Activated naive CD4-positive, alpha-beta T cell treated with anti-CD3 and anti-CD28 coated beads, Interleukin-2, amount 50 U/mL, for 24 hours (primary cell): ENCODE measurements around the gene MPV17L2.
A peak's percentile ranks its signal among the peaks of the same experiment; 100 is the strongest.

ENCODE experiments used
- H3K27ac Mint-ChIP-seq: one replicate; pipeline ENCODE4 v1.8.0; 2021; ENCODE audit warnings: mild to moderate bottlenecking, mixed read lengths
- H3K27me3 Mint-ChIP-seq: one replicate; pipeline ENCODE4 v1.8.0; 2021; ENCODE audit warnings: mixed read lengths
- H3K36me3 Mint-ChIP-seq: one replicate; pipeline ENCODE4 v1.8.0; 2021; ENCODE audit warnings: mixed read lengths
- H3K4me1 Mint-ChIP-seq: one replicate; pipeline ENCODE4 v1.8.0; 2021; ENCODE audit warnings: mixed read lengths
- H3K4me3 Mint-ChIP-seq: one replicate; pipeline ENCODE4 v1.8.0; 2021; ENCODE audit warnings: mild to moderate bottlenecking, mixed read lengths
- H3K9me3 Mint-ChIP-seq: one replicate; pipeline ENCODE4 v1.8.0; 2021; ENCODE audit warnings: mixed read lengths

MPV17L2 gene

GRCh38 chr19:18229915-18230314 is 36.9 kb downstream of the MPV17L2 start:
- no peak overlapping the region for H3K4me3 Mint-ChIP-seq
- H3K4me1 Mint-ChIP-seq = peaks cover 11% of the 10 kb centered on the region
- peaks cover 55% of the 10 kb centered on the region for H3K27me3 Mint-ChIP-seq
- H3K27ac Mint-ChIP-seq = no peak overlapping the region
- peaks cover 2% of the 10 kb centered on the region for H3K36me3 Mint-ChIP-seq
- no peaks in the 10 kb centered on the region for H3K9me3 Mint-ChIP-seq

DNA sequence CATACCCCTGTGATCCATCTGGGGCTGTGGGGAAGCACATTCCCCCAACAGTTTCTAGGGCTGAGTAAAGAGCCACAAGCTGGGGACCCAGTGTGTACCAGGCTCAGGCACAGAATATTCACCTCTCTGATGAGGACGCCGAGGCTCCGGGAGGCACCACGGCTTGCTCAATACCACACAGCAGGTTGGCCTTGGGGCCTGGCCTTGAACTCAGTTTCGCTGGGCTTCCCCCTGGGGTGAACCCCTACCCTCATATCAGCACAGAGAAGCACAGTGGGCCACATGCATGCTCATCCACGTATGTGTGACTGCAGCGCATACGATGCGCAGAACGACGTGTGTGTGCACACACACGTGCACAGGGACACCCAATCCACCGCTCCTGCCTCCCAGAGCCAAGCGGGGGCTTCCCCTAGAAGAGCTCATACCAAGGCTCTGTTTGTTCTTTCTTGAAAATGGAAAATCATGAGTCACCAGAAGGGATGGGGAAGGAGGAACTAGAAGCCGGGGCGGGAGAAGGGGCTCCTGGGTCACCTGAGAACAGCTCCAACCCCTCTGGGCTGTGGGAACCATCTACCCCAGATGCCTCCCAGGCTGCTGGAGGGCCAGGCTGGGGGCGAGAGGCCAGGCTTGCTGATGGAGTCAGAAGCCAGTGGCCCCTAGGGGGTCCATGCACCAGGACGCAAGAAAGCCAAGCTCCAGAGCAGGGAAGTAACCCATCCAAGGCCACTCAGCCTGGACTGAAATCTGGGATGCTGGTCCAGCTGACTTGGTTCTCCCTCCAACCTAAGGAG is 38.1 kb downstream of the MPV17L2 start:
- Mint-ChIP-seq H3K27ac (no peak overlapping the region), H3K36me3 (peaks cover 2% of the 10 kb centered on the region), H3K4me3 (no peak overlapping the region), H3K27me3 (peaks cover 56% of the 10 kb centered on the region), H3K4me1 (peaks cover 3% of the 10 kb centered on the region), H3K9me3 (no peaks in the 10 kb centered on the region)

DNA sequence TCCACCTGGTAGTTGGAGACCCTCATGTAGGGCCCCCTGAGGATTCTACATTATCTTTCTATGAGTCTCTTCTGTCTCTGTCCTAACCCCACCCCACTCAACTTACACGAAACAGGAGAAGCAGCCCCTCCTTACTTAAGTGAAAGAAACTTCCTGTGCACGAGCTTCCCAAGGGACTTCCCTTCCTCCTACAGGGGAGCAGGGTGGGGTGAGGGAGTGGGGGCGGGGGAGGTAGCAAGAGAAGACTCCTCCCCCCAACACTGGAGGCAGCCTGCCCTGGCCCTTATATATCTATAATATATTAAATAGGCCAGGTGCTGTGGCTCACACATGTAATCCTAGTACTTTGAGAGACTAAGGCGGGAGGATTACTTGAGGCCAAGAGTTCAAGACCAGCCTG is 38.8 kb downstream of the MPV17L2 start:
- Mint-ChIP-seq H3K27me3 (peaks cover 56% of the 10 kb centered on the region), H3K9me3 (no peaks in the 10 kb centered on the region), H3K4me3 (no peak overlapping the region), H3K4me1 (peaks cover 1% of the 10 kb centered on the region), H3K27ac (no peak overlapping the region), H3K36me3 (peaks cover 2% of the 10 kb centered on the region)

DNA sequence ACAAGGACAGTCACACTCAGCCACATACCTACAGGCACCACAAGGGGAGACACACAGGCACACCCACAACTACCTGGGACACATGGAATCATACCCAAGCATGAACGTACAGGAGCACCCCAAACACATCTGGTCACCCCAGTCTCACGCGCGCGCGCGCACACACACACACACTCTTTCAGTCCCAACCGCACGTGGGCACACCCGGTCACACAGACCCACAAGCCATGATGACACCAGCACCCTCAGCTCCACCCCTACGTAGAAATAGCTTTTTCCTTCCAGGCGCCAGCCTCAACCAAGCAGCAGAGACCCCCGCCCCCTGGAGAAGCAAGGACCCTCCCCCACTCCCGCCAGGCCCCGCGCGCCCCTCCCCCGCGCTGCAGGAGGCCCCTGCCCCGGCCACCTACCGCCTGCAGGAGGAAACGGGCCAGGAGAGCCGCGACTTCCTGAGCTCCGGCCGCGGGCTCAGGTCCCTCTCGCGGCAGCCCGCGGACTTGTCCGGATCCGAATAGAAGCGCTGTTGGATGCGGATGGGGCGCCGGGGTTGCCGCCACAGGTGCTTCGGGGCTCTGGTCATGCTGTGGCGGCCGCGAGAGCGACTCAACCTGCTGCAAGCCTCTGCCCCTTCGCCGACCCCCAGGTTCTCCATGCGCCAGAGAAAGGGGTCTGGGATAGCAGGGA is 39.7 kb downstream of the MPV17L2 start:
- peaks cover 2% of the 10 kb centered on the region for H3K36me3 Mint-ChIP-seq
- no peak overlapping the region for H3K4me3 Mint-ChIP-seq
- H3K9me3 Mint-ChIP-seq = no peaks in the 10 kb centered on the region
- H3K27ac Mint-ChIP-seq = no peak overlapping the region
- peaks cover 49% of the 10 kb centered on the region for H3K27me3 Mint-ChIP-seq
- no peaks in the 10 kb centered on the region for H3K4me1 Mint-ChIP-seq

GRCh38 chr19:18233224-18233825 is 40.3 kb downstream of the MPV17L2 start:
- Mint-ChIP-seq H3K9me3 (no peaks in the 10 kb centered on the region), H3K4me3 (no peak overlapping the region), H3K27ac (peak overlapping the region; percentile 68), H3K27me3 (peaks cover 45% of the 10 kb centered on the region), H3K4me1 (no peaks in the 10 kb centered on the region), H3K36me3 (peaks cover 2% of the 10 kb centered on the region)

- H3K9me3 Mint-ChIP-seq = no peaks in the 10 kb centered on the region
- H3K4me3 Mint-ChIP-seq = no peak overlapping the region
- H3K4me1 Mint-ChIP-seq = no peaks in the 10 kb centered on the region
- H3K27ac Mint-ChIP-seq = no peak overlapping the region
- peaks cover 45% of the 10 kb centered on the region for H3K27me3 Mint-ChIP-seq
- H3K36me3 Mint-ChIP-seq = peaks cover 2% of the 10 kb centered on the region
These were observed 41.2 kb downstream of the MPV17L2 start for GRCh38 chr19:18234194-18234593.

DNA sequence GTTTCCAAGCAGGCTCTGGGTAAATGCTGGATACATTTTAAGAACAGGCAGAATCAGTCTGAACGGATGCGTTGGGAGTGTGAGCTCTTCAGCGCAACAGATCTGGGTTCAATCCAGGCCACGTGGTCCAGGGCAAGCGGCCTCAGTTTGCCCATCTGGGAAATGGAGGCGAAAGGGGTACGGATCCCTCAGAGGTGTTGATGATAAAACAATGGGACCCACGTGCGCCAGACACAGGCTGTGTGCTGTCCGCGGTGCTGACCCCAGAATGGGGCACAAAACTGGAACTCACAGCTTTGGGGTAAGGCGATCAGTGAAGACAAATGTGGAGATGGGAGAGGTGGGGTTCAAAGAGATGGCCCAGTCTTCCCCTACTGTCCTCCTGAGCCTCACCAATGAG is 46.3 kb downstream of the MPV17L2 start:
- no peaks in the 10 kb centered on the region for H3K9me3 Mint-ChIP-seq
- H3K4me1 Mint-ChIP-seq = no peaks in the 10 kb centered on the region
- H3K4me3 Mint-ChIP-seq = no peak overlapping the region
- peaks cover 15% of the 10 kb centered on the region for H3K27me3 Mint-ChIP-seq
- H3K27ac Mint-ChIP-seq = peak overlapping the region; percentile 55
- no peaks in the 10 kb centered on the region for H3K36me3 Mint-ChIP-seq

DNA sequence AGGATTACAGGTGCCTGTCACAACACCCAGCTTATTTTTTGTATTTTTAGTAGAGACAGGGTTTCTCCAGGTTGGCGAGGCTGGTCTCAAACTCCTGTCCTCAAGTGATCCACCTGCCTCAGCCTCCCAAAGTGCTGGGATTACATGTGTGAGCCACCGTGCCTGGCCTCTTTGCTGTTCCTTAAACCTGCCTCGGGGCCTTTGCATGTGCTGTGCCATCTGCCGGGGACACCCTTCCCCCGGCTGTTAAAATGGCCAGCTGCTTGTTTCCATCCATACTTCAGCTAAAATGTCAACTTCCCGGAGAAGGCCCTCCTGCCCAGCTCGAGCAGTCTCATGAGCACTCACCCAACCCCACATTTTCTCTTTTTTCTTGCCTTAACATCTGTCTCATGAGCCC is 52.3 kb downstream of the MPV17L2 start:
- H3K4me1 Mint-ChIP-seq = no peaks in the 10 kb centered on the region
- no peak overlapping the region for H3K27ac Mint-ChIP-seq
- no peak overlapping the region for H3K4me3 Mint-ChIP-seq
- no peaks in the 10 kb centered on the region for H3K36me3 Mint-ChIP-seq
- H3K9me3 Mint-ChIP-seq = no peaks in the 10 kb centered on the region
- no peaks in the 10 kb centered on the region for H3K27me3 Mint-ChIP-seq
